ENCODE data around the gene TRMT11.

- TF ChIP-seq CTCF (IDR thresholded peaks at IDR 0.05) (no peak), EP300 (IDR thresholded peaks at IDR 0.05) (no peak), POLR2AphosphoS5 (IDR thresholded peaks at IDR 0.05) (no peak), POLR2A (IDR thresholded peaks at IDR 0.05) (no peak)
These were observed 70.1 kb downstream of the TRMT11 start for GRCh38 chr6:126056355-126057004.
